GM12873 (cell line): ENCODE data around the gene PGGT1B.

ENCODE experiments used
- CTCF ChIP-seq: IDR thresholded peaks from 2 replicates; pipeline ENCODE4 v1.5.1; 2012; ENCODE audit warnings: low read depth, mild to moderate bottlenecking, moderate library complexity, low read length, control low read depth; ENCODE audit not compliant: insufficient read depth; ENCODE audit errors: missing control alignments

The PGGT1B gene

GRCh38 chr5:115193295-115193694 lies 69.4 kb downstream of the PGGT1B start:
- no peak for TF ChIP-seq CTCF

- no peak for TF ChIP-seq CTCF
Measured at GRCh38 chr5:115192098-115192497, 70.6 kb downstream of the PGGT1B start.

DNA sequence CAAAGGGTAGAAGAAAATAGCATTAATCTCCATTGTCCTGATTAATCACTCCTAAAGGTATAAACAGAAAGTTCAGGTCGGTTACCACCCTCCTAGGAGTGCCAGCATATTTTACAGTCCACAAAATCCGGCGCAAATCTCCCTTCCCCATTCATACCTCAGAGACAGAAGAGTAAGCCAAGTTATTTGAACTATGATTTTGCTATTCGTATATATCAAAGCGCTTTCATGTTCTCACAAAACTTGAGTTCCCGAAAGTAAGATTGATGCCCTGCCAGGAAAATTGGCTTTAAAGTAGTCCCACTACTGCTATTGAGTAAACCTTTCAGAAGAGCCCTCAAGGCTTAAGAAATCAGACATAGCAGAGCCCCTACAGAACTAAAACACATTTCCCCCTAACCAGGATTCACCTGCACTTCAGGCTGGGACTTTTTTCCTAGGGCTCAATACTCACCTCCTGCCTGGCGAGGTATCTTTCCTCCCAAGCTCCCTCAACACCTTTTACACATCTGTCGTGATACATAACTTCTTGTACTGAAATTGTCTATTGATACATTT lies 71.1 kb downstream of the PGGT1B start:
- TF ChIP-seq CTCF: no peak

DNA sequence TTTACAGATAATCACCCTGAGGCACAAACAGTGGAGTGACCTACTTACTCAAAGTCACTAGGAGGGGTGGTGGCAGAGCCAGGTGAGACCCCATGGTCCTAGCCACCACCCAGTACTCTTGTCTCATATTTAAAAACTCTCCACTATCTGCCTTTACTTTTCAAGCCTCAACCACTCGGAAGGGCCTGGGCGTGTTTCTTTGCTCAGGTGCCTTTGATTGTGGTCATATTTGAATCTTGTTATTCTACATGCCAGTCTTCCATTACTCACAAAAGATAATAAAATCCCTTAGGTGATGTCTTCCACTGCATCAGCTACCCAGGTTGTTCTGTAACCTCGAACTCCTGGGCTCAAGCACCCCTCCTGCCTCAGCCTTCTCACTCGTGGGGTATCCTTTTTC lies 72.3 kb downstream of the PGGT1B start:
- TF ChIP-seq CTCF: no peak

DNA sequence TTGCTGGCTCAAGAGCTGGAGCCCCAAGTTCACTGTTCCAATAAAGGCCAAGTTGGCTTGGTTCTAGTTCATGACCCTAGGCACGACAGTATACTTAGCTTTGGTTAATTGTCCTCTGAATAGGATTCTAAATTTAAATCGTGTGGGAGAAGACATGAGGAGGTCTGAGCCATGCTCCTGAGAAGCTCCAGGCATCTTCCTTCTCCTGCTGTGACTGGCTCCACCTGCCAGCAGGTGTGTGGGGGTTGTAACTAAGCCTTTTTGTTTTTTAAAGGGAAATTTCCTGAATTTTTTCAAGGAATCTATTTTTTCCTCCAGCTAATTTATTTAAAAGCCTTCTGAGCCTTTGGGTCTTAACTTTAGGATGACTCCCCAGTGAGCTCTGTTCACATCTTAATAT lies 72.8 kb downstream of the PGGT1B start:
- no peak for TF ChIP-seq CTCF

GRCh38 chr5:115186794-115187193 lies 75.9 kb downstream of the PGGT1B start:
- no peak for TF ChIP-seq CTCF

DNA sequence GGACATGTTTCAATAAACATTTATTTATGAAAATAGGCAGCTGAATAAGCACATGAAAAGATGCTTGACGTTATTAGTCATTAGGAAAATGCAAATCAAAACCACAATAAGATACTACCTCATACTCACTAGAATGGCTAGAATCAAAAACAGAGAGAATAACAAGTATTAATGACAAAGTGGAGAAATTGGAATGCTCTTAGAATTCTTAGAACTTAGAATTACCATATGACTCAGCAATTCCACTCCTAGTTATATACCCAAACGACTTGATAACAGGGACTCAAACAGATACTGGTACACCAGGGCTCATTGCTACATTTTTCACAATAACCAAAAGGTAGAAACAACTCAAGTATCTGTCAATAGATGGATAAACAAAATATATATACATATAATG lies 77.9 kb downstream of the PGGT1B start:
- no peak for TF ChIP-seq CTCF
